NCI-H510A treated with DMSO at 0.1 percent for 48 hours (cell line): Measurements from ENCODE around the gene KCNG1.

Experiments
- DNase-seq: peaks from one replicate; lab custom pipeline; 2025; lab: John Stamatoyannopoulos, UW

KCNG1 gene

GRCh38 chr20:51036226-51036625, 13.3 kb upstream of the KCNG1 start:
- DNase-seq, result no peak

GRCh38 chr20:51034988-51035656, 12.2 kb upstream of the KCNG1 start:
- no peak for DNase-seq

GRCh38 chr20:51034476-51034875, 11.6 kb upstream of the KCNG1 start:
- DNase-seq, result no peak

GRCh38 chr20:51029963-51030920, 7.3 kb upstream of the KCNG1 start:
- DNase-seq, result no peak

GRCh38 chr20:51029556-51029955, 6.6 kb upstream of the KCNG1 start:
- DNase-seq, result no peak

GRCh38 chr20:51028616-51029212, 5.8 kb upstream of the KCNG1 start:
- DNase-seq, result no peak

- DNase-seq, result no peak
Observed at GRCh38 chr20:51027035-51027795, 4.3 kb upstream of the KCNG1 start.

- DNase-seq, result no peak
Observed at GRCh38 chr20:51026269-51026668, 3.4 kb upstream of the KCNG1 start.

- DNase-seq, result no peak
Observed at GRCh38 chr20:51024761-51025160, 1.9 kb upstream of the KCNG1 start.

GRCh38 chr20:51023617-51024155, 779 bp upstream of the KCNG1 start:
- no peak for DNase-seq

GRCh38 chr20:51022227-51022802, 592 bp downstream of the KCNG1 start:
- no peak for DNase-seq

GRCh38 chr20:51021067-51022025, 1.6 kb downstream of the KCNG1 start:
- DNase-seq, result no peak

- DNase-seq, result no peak
Observed at GRCh38 chr20:51020657-51021056, 2.2 kb downstream of the KCNG1 start.

GRCh38 chr20:51019656-51020592, 3.0 kb downstream of the KCNG1 start:
- DNase-seq, result no peak

- DNase-seq, result no peak
Observed at GRCh38 chr20:51017251-51017650, 5.7 kb downstream of the KCNG1 start.

- no peak for DNase-seq
Observed at GRCh38 chr20:51016521-51016920, 6.4 kb downstream of the KCNG1 start.

- no peak for DNase-seq
Observed at GRCh38 chr20:51014797-51015722, 7.8 kb downstream of the KCNG1 start.
